GM12872 (cell line): ENCODE results near the gene EHMT2.

Source experiments
- CTCF ChIP-seq: IDR thresholded peaks from 3 replicates; pipeline ENCODE4 v1.5.1; 2011; ENCODE audit warnings: low read depth, mild to moderate bottlenecking, low read length, moderate library complexity; ENCODE audit not compliant: insufficient read depth

Gene EHMT2

GRCh38 chr6:31897612-31898382 is at the start of gene EHMT2:
Gene EHMT2, minus strand, starts transcription at chr6:31897698. Its CDS starts 21 bp downstream, at chr6:31897677.
- TF ChIP-seq CTCF = no peak; the same call in 2 of the 3 replicates

DNA sequence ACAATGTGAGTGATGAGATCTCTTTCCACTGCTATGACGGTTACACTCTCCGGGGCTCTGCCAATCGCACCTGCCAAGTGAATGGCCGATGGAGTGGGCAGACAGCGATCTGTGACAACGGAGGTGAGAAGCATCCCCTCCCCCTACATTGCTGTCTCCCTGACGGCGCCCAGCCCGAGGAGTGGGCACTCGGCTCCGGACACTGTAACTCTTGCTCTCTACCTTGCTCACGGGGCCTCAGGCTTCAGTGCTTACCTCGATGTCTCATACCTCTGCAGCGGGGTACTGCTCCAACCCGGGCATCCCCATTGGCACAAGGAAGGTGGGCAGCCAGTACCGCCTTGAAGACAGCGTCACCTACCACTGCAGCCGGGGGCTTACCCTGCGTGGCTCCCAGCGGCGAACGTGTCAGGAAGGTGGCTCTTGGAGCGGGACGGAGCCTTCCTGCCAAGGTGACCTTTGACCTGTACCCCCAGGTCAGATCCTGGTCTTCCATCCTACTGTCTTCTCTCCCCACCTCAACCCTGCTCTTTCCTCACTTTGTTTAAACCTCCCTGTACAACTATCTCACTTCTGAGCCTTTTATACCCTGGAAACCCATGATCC is 49.7 kb upstream of the EHMT2 start:
- no peak for TF ChIP-seq CTCF

DNA sequence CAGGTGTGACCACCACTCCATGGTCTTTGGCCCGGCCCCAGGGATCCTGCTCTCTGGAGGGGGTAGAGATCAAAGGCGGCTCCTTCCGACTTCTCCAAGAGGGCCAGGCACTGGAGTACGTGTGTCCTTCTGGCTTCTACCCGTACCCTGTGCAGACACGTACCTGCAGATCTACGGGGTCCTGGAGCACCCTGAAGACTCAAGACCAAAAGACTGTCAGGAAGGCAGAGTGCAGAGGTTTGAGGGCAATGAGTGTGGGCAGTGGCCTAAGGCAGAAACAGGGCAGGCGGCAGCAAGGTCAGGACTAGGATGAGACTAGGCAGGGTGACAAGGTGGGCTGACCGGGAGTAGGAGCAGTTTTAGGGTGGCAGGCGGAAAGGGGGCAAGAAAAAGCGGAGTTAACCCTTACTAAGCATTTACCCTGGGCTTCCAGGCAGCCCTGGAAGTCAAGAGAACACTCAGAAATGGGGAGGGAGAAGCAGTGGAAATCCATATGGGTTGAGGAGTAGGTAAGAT is 48.9 kb upstream of the EHMT2 start:
- no peak for TF ChIP-seq CTCF

DNA sequence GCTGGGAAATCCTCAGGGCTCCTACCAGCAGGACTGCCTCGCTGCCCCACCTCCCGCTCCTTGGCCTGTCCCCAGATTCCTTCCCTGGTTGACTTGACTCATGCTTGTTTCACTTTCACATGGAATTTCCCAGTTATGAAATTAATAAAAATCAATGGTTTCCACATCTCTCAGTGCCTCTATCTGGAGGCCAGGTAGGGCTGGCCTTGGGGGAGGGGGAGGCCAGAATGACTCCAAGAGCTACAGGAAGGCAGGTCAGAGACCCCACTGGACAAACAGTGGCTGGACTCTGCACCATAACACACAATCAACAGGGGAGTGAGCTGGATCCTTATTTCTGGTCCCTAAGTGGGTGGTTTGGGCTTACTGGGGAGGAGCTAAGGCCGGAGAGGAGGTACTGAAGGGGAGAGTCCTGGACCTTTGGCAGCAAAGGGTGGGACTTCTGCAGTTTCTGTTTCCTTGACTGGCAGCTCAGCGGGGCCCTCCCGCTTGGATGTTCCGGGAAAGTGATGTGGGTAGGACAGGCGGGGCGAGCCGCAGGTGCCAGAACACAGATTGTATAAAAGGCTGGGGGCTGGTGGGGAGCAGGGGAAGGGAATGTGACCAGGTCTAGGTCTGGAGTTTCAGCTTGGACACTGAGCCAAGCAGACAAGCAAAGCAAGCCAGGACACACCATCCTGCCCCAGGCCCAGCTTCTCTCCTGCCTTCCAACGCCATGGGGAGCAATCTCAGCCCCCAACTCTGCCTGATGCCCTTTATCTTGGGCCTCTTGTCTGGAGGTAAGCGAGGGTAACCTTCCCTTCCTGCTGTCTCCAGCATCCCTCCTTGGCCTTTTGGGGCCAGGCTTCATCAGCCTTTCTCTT is 48.2 kb upstream of the EHMT2 start, which contains the start of gene CFB:
CFB (plus strand) TSS at position 589 of the 863 bp plus-strand sequence; CDS start at position 716, 127 bp downstream.
- no peak for TF ChIP-seq CTCF

DNA sequence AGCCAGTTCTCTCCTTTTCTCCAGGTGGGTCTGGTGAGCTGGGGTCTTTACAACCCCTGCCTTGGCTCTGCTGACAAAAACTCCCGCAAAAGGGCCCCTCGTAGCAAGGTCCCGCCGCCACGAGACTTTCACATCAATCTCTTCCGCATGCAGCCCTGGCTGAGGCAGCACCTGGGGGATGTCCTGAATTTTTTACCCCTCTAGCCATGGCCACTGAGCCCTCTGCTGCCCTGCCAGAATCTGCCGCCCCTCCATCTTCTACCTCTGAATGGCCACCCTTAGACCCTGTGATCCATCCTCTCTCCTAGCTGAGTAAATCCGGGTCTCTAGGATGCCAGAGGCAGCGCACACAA is 47.6 kb upstream of the EHMT2 start:
- no peak for TF ChIP-seq CTCF

DNA sequence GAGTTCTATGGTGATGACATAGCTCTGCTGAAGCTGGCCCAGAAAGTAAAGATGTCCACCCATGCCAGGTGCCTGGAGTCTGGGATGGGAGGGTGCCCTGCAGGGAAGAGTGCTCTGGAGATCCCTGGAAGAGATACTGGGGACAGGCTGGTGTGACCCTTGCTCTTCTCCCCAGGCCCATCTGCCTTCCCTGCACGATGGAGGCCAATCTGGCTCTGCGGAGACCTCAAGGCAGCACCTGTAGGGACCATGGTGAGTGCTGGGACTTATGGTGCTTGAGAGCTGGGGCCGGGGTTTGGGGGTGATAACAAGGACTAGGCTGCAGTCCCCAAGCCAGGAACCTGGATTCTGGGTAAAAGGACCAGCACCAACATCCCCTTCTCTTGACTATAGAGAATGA is 46.2 kb upstream of the EHMT2 start:
- no peak for TF ChIP-seq CTCF

DNA sequence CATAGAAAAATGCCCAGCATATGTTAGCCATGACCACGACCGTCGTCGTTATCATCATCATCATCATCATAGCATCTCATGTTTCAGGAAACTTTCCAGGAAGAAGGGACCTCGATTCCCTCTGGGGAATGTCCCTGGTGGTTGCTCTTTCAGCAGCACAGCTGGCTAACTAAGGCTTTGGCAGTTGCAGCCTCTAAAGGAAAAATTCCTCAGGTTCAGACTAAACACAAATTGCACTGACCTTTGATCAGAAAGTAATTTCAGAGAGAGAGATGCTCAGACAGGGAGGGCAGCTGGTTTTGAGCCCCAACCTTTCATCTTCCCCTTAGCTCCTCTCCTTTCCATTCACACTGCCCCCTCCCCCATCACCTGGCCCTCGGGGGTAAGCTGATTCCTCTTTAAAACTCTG is 42.8 kb upstream of the EHMT2 start:
- TF ChIP-seq CTCF = no peak
